ENCODE measurements around the gene LYRM4. TPM values are rescaled to one million over a fixed set of nuclear protein-coding genes. Genes with fewer than 3 reads are reported as not detected.
A peak's percentile ranks its signal among the peaks of the same experiment; 100 is the strongest.

Gene LYRM4
- total RNA-seq, 1 experiment from 2014 or later: 37.0 TPM

GRCh38 chr6:5179917-5180316 lies 80.8 kb downstream of the LYRM4 start:
- Histone ChIP-seq H3K27ac (peak overlapping the region; percentile 23; the same call in 1 of the 2 replicates), H3K4me2 (0 out of 2 replicates have a peak overlapping the region, but pooled peaks have one; percentile 2), H3K36me3 (ENCODE audit: low read depth) (no peaks in the 10 kb centered on the region), H3F3A (ENCODE audit: insufficient read depth, low read depth) (peaks cover 12% of the 10 kb centered on the region; the same call in 1 of the 2 replicates), H3K4me1 (replicated peaks; ENCODE audit: insufficient read depth) (peaks cover 33% of the 10 kb centered on the region), H3K9me3 (ENCODE audit: insufficient read depth, low read depth) (no peaks in the 10 kb centered on the region), H2AFZ (no peak overlapping the region), H4K20me1 (ENCODE audit: insufficient read depth) (no peaks in the 10 kb centered on the region), H3K27me3 (ENCODE audit: insufficient read depth, low read depth) (no peaks in the 10 kb centered on the region), H3K9me2 (ENCODE audit: insufficient read depth) (no peaks in the 10 kb centered on the region), H3K4me3 (no peak overlapping the region), H3K79me2 (ENCODE audit: low read depth) (no peaks in the 10 kb centered on the region)
- BruUV-seq (replicated peaks): no TSS peak
- intact Hi-C loops (cut with micrococcal nuclease; ENCODE audit: unreplicated experiment): no loop called here
- no peak for DNase-seq
- CTCF ChIA-PET: no interaction called here
- TF ChIP-seq EZH2 (IDR thresholded peaks at IDR 0.05; ENCODE audit: low read depth) (no peak), CTCF (conservative IDR thresholded peaks at IDR 0.05) (no peak)
- POLR2A ChIA-PET (ENCODE audit: unreplicated experiment): no interaction called here

GRCh38 chr6:5178806-5179205 lies 81.9 kb downstream of the LYRM4 start:
- H3K27ac ChIP-seq: no peak overlapping the region
- no TSS peak for BruUV-seq (replicated peaks)
- no peaks in the 10 kb centered on the region for H3K79me2 ChIP-seq (ENCODE audit: low read depth)
- H3K27me3 ChIP-seq (ENCODE audit: insufficient read depth, low read depth): no peaks in the 10 kb centered on the region
- peaks cover 12% of the 10 kb centered on the region; the same call in 1 of the 2 replicates for H3F3A ChIP-seq (ENCODE audit: insufficient read depth, low read depth)
- no peak for TF ChIP-seq CTCF (conservative IDR thresholded peaks at IDR 0.05)
- no peak for TF ChIP-seq EZH2 (IDR thresholded peaks at IDR 0.05; ENCODE audit: low read depth)
- no peak overlapping the region for H3K4me3 ChIP-seq
- peaks cover 33% of the 10 kb centered on the region for H3K4me1 ChIP-seq (replicated peaks; ENCODE audit: insufficient read depth)
- H4K20me1 ChIP-seq (ENCODE audit: insufficient read depth): no peaks in the 10 kb centered on the region
- intact Hi-C loops (cut with micrococcal nuclease; ENCODE audit: unreplicated experiment): no loop called here
- H3K9me3 ChIP-seq (ENCODE audit: insufficient read depth, low read depth): no peaks in the 10 kb centered on the region
- H3K9me2 ChIP-seq (ENCODE audit: insufficient read depth): no peaks in the 10 kb centered on the region
- no peak overlapping the region for H3K4me2 ChIP-seq
- H3K36me3 ChIP-seq (ENCODE audit: low read depth): no peaks in the 10 kb centered on the region
- POLR2A ChIA-PET (ENCODE audit: unreplicated experiment): no interaction called here
- no peak for DNase-seq
- no peak overlapping the region for H2AFZ ChIP-seq
- CTCF ChIA-PET: interaction anchor here (0.6 kb wide), 1 partner anchor 69 kb away, joined by 4 read pairs; no protein-coding TSS in a partner anchor

GRCh38 chr6:5175635-5176034 lies 85.1 kb downstream of the LYRM4 start:
- TF ChIP-seq EZH2 (IDR thresholded peaks at IDR 0.05; ENCODE audit: low read depth): no peak
- no peak for TF ChIP-seq CTCF (conservative IDR thresholded peaks at IDR 0.05)
- no peak overlapping the region for H2AFZ ChIP-seq
- H3K9me2 ChIP-seq (ENCODE audit: insufficient read depth): no peaks in the 10 kb centered on the region
- no peaks in the 10 kb centered on the region for H3K27me3 ChIP-seq (ENCODE audit: insufficient read depth, low read depth)
- BruUV-seq (replicated peaks): no TSS peak
- H3K27ac ChIP-seq: no peak overlapping the region
- ChIA-PET POLR2A (ENCODE audit: unreplicated experiment) (no interaction called here), CTCF (no interaction called here)
- no peaks in the 10 kb centered on the region for H3K79me2 ChIP-seq (ENCODE audit: low read depth)
- H3F3A ChIP-seq (ENCODE audit: insufficient read depth, low read depth): peaks cover 5% of the 10 kb centered on the region; the same call in 1 of the 2 replicates
- intact Hi-C loops (cut with micrococcal nuclease; ENCODE audit: unreplicated experiment): no loop called here
- H3K36me3 ChIP-seq (ENCODE audit: low read depth): no peaks in the 10 kb centered on the region
- H4K20me1 ChIP-seq (ENCODE audit: insufficient read depth): no peaks in the 10 kb centered on the region
- no peak overlapping the region for H3K4me3 ChIP-seq
- no peak for DNase-seq
- H3K4me2 ChIP-seq: no peak overlapping the region
- H3K4me1 ChIP-seq (replicated peaks; ENCODE audit: insufficient read depth): peaks cover 13% of the 10 kb centered on the region
- H3K9me3 ChIP-seq (ENCODE audit: insufficient read depth, low read depth): no peaks in the 10 kb centered on the region
